ENCODE data around the gene WDR33.

Gene WDR33

DNA sequence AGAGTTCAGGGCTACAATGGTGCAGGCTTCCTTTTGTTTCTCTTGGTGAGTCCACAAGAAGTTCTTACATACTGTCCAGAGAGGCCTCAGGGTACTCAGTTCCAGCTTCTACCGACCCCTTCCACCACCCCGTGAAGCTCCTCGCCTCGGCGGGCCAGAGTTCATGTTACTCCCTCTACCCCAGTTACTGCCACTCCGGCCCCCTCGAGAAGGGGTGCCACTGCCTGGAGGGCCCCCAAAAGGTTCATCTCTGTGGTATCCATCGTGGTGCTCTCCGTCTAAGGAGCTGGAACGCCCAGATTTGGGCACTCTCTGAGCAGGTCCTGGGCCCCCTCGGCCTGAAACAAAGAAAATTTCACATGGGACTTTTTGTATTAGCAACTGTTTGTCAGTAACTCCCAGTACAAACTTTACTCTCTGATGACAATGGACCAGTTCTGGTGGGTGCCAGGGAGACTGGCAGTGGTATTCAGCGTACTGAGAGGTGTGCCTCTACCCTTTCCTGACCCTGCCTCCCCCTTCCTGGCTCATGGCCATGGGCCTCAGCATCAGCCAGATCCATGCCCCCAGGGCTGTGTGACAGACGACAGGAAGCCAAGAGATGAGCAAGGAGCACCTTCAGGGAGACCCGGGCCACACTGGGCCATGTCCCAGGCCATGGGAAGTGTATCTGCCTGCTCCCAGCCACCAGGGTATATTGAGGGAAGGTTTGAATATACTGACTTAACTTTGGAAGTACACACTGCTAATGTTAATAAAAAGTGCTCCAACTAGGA is 104.6 kb downstream of the WDR33 start (continued):
- TF ChIP-seq, protein P1, sequence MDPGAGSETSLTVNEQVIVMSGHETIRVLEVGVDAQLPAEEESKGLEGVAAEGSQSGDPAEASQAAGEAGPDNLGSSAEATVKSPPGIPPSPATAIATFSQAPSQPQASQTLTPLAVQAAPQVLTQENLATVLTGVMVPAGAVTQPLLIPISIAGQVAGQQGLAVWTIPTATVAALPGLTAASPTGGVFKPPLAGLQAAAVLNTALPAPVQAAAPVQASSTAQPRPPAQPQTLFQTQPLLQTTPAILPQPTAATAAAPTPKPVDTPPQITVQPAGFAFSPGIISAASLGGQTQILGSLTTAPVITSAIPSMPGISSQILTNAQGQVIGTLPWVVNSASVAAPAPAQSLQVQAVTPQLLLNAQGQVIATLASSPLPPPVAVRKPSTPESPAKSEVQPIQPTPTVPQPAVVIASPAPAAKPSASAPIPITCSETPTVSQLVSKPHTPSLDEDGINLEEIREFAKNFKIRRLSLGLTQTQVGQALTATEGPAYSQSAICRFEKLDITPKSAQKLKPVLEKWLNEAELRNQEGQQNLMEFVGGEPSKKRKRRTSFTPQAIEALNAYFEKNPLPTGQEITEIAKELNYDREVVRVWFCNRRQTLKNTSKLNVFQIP (CRISPR knock-in tag; IDR thresholded peaks at IDR 0.05; ENCODE audit: borderline replicate concordance, low read depth) = no peak
- no peak for TF ChIP-seq PPARA (CRISPR knock-in tag; IDR thresholded peaks at IDR 0.05; ENCODE audit: borderline replicate concordance)
- no peak for TF ChIP-seq BACH2 (CRISPR knock-in tag; IDR thresholded peaks at IDR 0.05; ENCODE audit: borderline replicate concordance)
- no peak for TF ChIP-seq CSDC2 (CRISPR knock-in tag; IDR thresholded peaks at IDR 0.05)

GRCh38 chr2:127705391-127706065 is 105.4 kb downstream of the WDR33 start:
- no peak for TF ChIP-seq ZNF8 (CRISPR knock-in tag; IDR thresholded peaks at IDR 0.05)
- TF ChIP-seq, protein P1 (CRISPR knock-in tag; IDR thresholded peaks at IDR 0.05; ENCODE audit: borderline replicate concordance, low read depth) = no peak
- TF ChIP-seq, protein P2, sequence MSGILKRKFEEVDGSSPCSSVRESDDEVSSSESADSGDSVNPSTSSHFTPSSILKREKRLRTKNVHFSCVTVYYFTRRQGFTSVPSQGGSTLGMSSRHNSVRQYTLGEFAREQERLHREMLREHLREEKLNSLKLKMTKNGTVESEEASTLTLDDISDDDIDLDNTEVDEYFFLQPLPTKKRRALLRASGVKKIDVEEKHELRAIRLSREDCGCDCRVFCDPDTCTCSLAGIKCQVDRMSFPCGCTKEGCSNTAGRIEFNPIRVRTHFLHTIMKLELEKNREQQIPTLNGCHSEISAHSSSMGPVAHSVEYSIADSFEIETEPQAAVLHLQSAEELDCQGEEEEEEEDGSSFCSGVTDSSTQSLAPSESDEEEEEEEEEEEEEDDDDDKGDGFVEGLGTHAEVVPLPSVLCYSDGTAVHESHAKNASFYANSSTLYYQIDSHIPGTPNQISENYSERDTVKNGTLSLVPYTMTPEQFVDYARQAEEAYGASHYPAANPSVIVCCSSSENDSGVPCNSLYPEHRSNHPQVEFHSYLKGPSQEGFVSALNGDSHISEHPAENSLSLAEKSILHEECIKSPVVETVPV (CRISPR knock-in tag; IDR thresholded peaks at IDR 0.05) = no peak
- no peak for ATAC-seq

DNA sequence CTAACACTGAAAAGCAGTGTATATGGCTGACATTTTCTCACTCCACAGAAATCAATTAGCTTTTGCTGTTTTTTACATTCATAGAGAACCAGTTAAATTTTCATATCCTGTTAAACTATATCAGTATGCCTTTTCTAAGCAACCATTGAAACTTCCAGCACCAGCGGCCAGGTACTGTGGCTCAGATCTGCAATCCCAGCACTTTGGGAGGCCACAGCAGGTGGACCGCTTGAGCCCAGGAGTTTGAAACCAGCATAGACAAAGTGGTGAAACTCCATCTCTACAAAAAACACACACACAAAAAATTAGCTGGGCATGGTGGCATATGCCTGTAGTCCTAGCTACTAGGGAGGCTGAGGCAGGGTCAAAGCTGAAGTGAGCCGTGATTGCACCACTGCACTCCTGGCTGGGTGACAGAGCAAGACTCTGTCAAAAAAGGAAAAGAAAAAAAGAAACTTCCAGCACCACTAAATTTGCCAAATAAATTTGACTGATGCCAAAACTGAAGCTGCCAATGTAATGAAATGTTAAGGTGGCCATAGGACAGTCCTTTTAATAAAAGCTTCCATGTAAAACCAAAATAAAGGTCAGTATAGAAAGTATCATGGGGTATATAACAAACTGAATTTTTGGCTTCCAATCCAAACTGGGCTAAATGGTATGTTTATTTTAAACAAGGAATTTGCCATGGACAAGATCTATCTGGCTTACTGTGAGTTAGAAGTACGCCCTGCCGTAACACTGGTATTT is 106.2 kb downstream of the WDR33 start:
- TF ChIP-seq PATZ1 (CRISPR knock-in tag; IDR thresholded peaks at IDR 0.05; ENCODE audit: borderline replicate concordance) (no peak), ZFP30 (CRISPR knock-in tag; IDR thresholded peaks at IDR 0.05) (no peak), ZFP3 (CRISPR knock-in tag; IDR thresholded peaks at IDR 0.05) (no peak)
- ATAC-seq = no peak

- no peak for TF ChIP-seq GLIS3 (CRISPR knock-in tag; IDR thresholded peaks at IDR 0.05)
- TF ChIP-seq SNAI2 (CRISPR knock-in tag; IDR thresholded peaks at IDR 0.05) = no peak
- no peak for TF ChIP-seq ZC3H10 (CRISPR knock-in tag; IDR thresholded peaks at IDR 0.05)
- no peak for TF ChIP-seq ZNF70 (CRISPR knock-in tag; IDR thresholded peaks at IDR 0.05)
- TF ChIP-seq ISL1 (CRISPR knock-in tag; IDR thresholded peaks at IDR 0.05) = no peak
- TF ChIP-seq ARNTL (CRISPR knock-in tag; IDR thresholded peaks at IDR 0.05; ENCODE audit: borderline replicate concordance, low read depth) = no peak
- no peak for TF ChIP-seq OSR1 (CRISPR knock-in tag; IDR thresholded peaks at IDR 0.05)
- no peak for TF ChIP-seq PATZ1 (CRISPR knock-in tag; IDR thresholded peaks at IDR 0.05; ENCODE audit: borderline replicate concordance)
These were observed 107.7 kb downstream of the WDR33 start for GRCh38 chr2:127703282-127703681.

More at GRCh38 chr2:127703282-127703681, 107.7 kb downstream of the WDR33 start:
- no peak for ATAC-seq

Measured in SK-N-SH treated with all-trans-retinoic acid at 6 μM for 48 hours (cell line).